CD14-positive monocyte (primary cell): ENCODE data around the gene PLA2G2C. TPM values are rescaled to one million over a fixed set of nuclear protein-coding genes. Genes with fewer than 3 reads are reported as not detected.

ENCODE experiments used
- DNase-seq, 3 donors: peaks; one replicate each; pipeline ENCODE4 v3.0.0-alpha.2; 2011 to 2022
- H2AFZ ChIP-seq: 2 replicates; pipeline ENCODE4 v1.6.0; 2012; ENCODE audit warnings: mild to moderate bottlenecking, low read depth, low read length, inconsistent platforms; ENCODE audit not compliant: insufficient read depth, poor library complexity, severe bottlenecking
- H3K27ac ChIP-seq, 2 donors: 1 replicate in 1 of 2; 2 replicates in 1 of 2; pipeline ENCODE4 v1.5.1; 2012 to 2013; ENCODE audit warnings: low read length in 2 of 2, control low read depth in 1 of 2, inconsistent platforms in 1 of 2, low read depth in 1 of 2, mild to moderate bottlenecking in 1 of 2
- H3K27me3 ChIP-seq, 2 donors: one replicate each; pipeline versions ENCODE4 v1.6.0 to v1.6.1; 2011 to 2013; ENCODE audit warnings: low read length in 2 of 2; ENCODE audit not compliant: control insufficient read depth in 2 of 2, insufficient read depth in 2 of 2
- H3K36me3 ChIP-seq, 2 donors: replicated peaks in 1 of 2; 1 replicate in 1 of 2; 2 replicates in 1 of 2; pipeline versions ENCODE4 v1.5.1 to v1.6.1; 2012 to 2013; ENCODE audit warnings: low read length in 2 of 2, control low read depth in 1 of 2, inconsistent platforms in 1 of 2, mild to moderate bottlenecking in 1 of 2; ENCODE audit not compliant: insufficient read depth in 2 of 2, control insufficient read depth in 1 of 2
- H3K4me1 ChIP-seq, 2 donors: 1 replicate in 1 of 2; 2 replicates in 1 of 2; pipeline versions ENCODE4 v1.5.1 to v1.6.1; 2012 to 2013; ENCODE audit warnings: low read length in 2 of 2, control low read depth in 1 of 2, inconsistent platforms in 1 of 2, mild to moderate bottlenecking in 1 of 2, moderate library complexity in 1 of 2; ENCODE audit not compliant: insufficient read depth in 2 of 2, control insufficient read depth in 1 of 2
- H3K4me2 ChIP-seq: replicated peaks from 2 replicates; pipeline ENCODE3; 2012; ENCODE audit warnings: low read length, moderate library complexity, mild to moderate bottlenecking; ENCODE audit not compliant: poor library complexity, severe bottlenecking; ENCODE audit errors: extremely low read depth
- H3K4me3 ChIP-seq, 3 experiments: fragments of 200-600 bp in 1 of 3; sonication (generic) in 1 of 3; replicated peaks in 1 of 3; 1 replicate in 2 of 3; 2 replicates in 1 of 3; pipeline ENCODE4 v1.5.1; 2011 to 2013; ENCODE audit warnings: low read length in 3 of 3, mild to moderate bottlenecking in 3 of 3, control low read depth in 2 of 3, low read depth in 2 of 3, inconsistent platforms in 1 of 3, moderate library complexity in 1 of 3
- H3K79me2 ChIP-seq: 2 replicates; pipeline ENCODE4 v1.6.0; 2012; ENCODE audit warnings: mild to moderate bottlenecking, control low read depth, inconsistent platforms, low read length, moderate library complexity; ENCODE audit not compliant: insufficient read depth
- H3K9ac ChIP-seq: 2 replicates; pipeline ENCODE4 v1.6.0; 2017; ENCODE audit warnings: low read length, mild to moderate bottlenecking; ENCODE audit not compliant: insufficient read depth, poor library complexity, severe bottlenecking
- H3K9me3 ChIP-seq, 2 donors: replicated peaks in 1 of 2; 1 replicate in 1 of 2; 2 replicates in 1 of 2; pipeline versions ENCODE4 v1.5.1 to v1.6.1; 2012 to 2013; ENCODE audit warnings: low read length in 2 of 2, control low read depth in 1 of 2; ENCODE audit not compliant: control insufficient read depth in 1 of 2, insufficient read depth in 1 of 2
- H4K20me1 ChIP-seq: 2 replicates; pipeline ENCODE4 v1.6.0; 2012; ENCODE audit warnings: mild to moderate bottlenecking, low read length, control low read depth, moderate library complexity; ENCODE audit not compliant: insufficient read depth
- H3K27ac Mint-ChIP-seq, 7 donors: one replicate each; pipeline ENCODE4 v1.8.0; 2020; ENCODE audit warnings: mild to moderate bottlenecking in 7 of 7, mixed read lengths in 7 of 7, moderate library complexity in 6 of 7, inconsistent platforms in 2 of 7
- H3K27me3 Mint-ChIP-seq, 3 donors: one replicate each; pipeline ENCODE4 v1.8.0; 2021 to 2022; ENCODE audit warnings: low read depth in 3 of 3, mild to moderate bottlenecking in 3 of 3, mixed read lengths in 3 of 3, moderate library complexity in 3 of 3, inconsistent platforms in 1 of 3
- H3K36me3 Mint-ChIP-seq, 2 donors: one replicate each; pipeline ENCODE4 v1.8.0; 2020; ENCODE audit warnings: mixed read lengths in 2 of 2, inconsistent platforms in 1 of 2, mild to moderate bottlenecking in 1 of 2
- H3K4me1 Mint-ChIP-seq: one replicate; pipeline ENCODE4 v1.8.0; 2020; ENCODE audit warnings: mild to moderate bottlenecking, mixed read lengths
- H3K4me3 Mint-ChIP-seq, 2 donors: one replicate each; pipeline ENCODE4 v1.8.0; 2020; ENCODE audit warnings: mild to moderate bottlenecking in 2 of 2, mixed read lengths in 2 of 2, moderate library complexity in 1 of 2
- H3K9me3 Mint-ChIP-seq, 7 donors: one replicate each; pipeline ENCODE4 v1.8.0; 2020 to 2022; ENCODE audit warnings: mixed read lengths in 7 of 7, mild to moderate bottlenecking in 6 of 7, moderate library complexity in 6 of 7, inconsistent platforms in 2 of 7
- CTCF ChIP-seq: fragments of 200-600 bp; IDR thresholded peaks from one replicate; pipeline ENCODE4 v1.8.0; 2022; ENCODE audit warnings: antibody characterized with exemption, mild to moderate bottlenecking
- WGBS: methylation state at CpG from one replicate; pipeline ENCODE4 v1.1.5; 2013; ENCODE audit warnings: missing lambda C conversion rate; ENCODE audit not compliant: insufficient coverage; 5-methylcytosine and 5-hydroxymethylcytosine counted together
- intact Hi-C, 2 donors: fragments of 100-400 bp; cut with micrococcal nuclease; formaldehyde crosslinking; loops; one replicate each; pipeline versions ENCODE4 v1.15.0 to v1.15.1; 2023
- polyA plus RNA-seq, 3 donors: library from polyadenylated mRNA; depleted of rRNA in 1 of 3; unstranded in 2 of 3; stranded (reverse) in 1 of 3; fragments of 300-500 nt in 2 of 3; fragments of >200 nt in 1 of 3; fragmentation: Illumina TruSeq in 2 of 3; gene quantifications; 1 replicate in 2 of 3; 2 replicates in 1 of 3; pipeline ENCODE4 v1.2.3, GENCODE V29; 2012 to 2021

Gene PLA2G2C
- polyA plus RNA-seq, 3 donors, result 0.07 to 0.40 TPM; not detected in 1

- no peaks in the 10 kb centered on the region for H3K9me3 ChIP-seq
- no peaks in the 10 kb centered on the region for H3K36me3 ChIP-seq
- no peaks in the 10 kb centered on the region for H3K79me2 ChIP-seq
- peaks cover 5 to 8% (median 8%) of the 10 kb centered on the region in 3 donors for H3K27me3 Mint-ChIP-seq
- no peak overlapping the region for H3K4me3 ChIP-seq
- no peak overlapping the region for H3K27ac Mint-ChIP-seq
- H3K27me3 ChIP-seq, result no peaks in the 10 kb centered on the region
- H3K4me1 Mint-ChIP-seq, result peaks cover 11% of the 10 kb centered on the region
- no peak overlapping the region for H3K9ac ChIP-seq
- H3K4me2 ChIP-seq, result no peak overlapping the region
- no peak overlapping the region for H3K27ac ChIP-seq
- 92% methylated on average over 5 of the region's 7 CpGs for WGBS
- no peak for TF ChIP-seq CTCF
- no peak overlapping the region for H3K4me3 Mint-ChIP-seq
- H2AFZ ChIP-seq, result no peak overlapping the region
- H3K4me1 ChIP-seq, result peaks cover 8% of the 10 kb centered on the region in 2 donors
- H3K36me3 Mint-ChIP-seq, result no peaks in the 10 kb centered on the region
- peaks cover 0 to 2% (median 0%) of the 10 kb centered on the region in 7 donors for H3K9me3 Mint-ChIP-seq
- no peak for DNase-seq
- intact Hi-C loops, result no loop called here
- H4K20me1 ChIP-seq, result no peaks in the 10 kb centered on the region
Observed at GRCh38 chr1:20115916-20116315, 70.4 kb downstream of the PLA2G2C start.

DNA sequence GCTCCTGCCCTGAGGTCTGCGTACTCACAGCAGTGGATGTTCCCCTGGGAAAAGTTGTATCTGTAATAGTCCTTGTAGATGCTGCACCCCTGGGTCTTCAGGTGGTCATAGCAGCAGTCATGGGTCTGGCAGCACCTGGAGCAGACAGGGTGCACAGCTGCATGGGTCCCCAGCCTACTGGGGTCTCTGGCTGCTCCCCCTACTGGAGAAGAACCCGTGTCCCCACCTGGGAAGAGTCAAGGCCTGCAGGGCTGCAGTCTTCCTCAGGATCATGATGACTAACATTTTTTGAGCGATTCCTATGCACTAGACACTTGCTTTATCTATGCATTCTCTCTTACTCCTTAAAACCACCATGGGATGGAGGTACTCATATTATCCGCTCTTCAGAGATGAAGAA lies 70.8 kb downstream of the PLA2G2C start:
- intact Hi-C loops, result no loop called here
- H3K36me3 ChIP-seq, result no peaks in the 10 kb centered on the region
- H3K27ac ChIP-seq, result no peak overlapping the region
- WGBS, result 80% methylated on average over 2 of the region's 4 CpGs
- no peaks in the 10 kb centered on the region for H3K9me3 ChIP-seq
- Mint-ChIP-seq H3K4me3 (no peak overlapping the region), H3K4me1 (peaks cover 11% of the 10 kb centered on the region), H3K9me3 (peaks cover 0 to 2% (median 0%) of the 10 kb centered on the region in 7 donors), H3K27ac (no peak overlapping the region), H3K27me3 (peaks cover 7 to 8% (median 8%) of the 10 kb centered on the region in 3 donors), H3K36me3 (no peaks in the 10 kb centered on the region)
- no peak overlapping the region for H2AFZ ChIP-seq
- no peaks in the 10 kb centered on the region for H4K20me1 ChIP-seq
- H3K4me3 ChIP-seq, result no peak overlapping the region
- no peak for TF ChIP-seq CTCF
- H3K9ac ChIP-seq, result no peak overlapping the region
- no peaks in the 10 kb centered on the region for H3K27me3 ChIP-seq
- peaks cover 8% of the 10 kb centered on the region in 2 donors for H3K4me1 ChIP-seq
- no peak overlapping the region for H3K4me2 ChIP-seq
- DNase-seq, result no peak
- no peaks in the 10 kb centered on the region for H3K79me2 ChIP-seq
